ENCODE measurements around the gene DHFR.
"Not testable (repeated sequence)": the region's sequence is repeated elsewhere in the genome, so short reads cannot be mapped to it uniquely, and the experiment has no call there.

DHFR gene

DNA sequence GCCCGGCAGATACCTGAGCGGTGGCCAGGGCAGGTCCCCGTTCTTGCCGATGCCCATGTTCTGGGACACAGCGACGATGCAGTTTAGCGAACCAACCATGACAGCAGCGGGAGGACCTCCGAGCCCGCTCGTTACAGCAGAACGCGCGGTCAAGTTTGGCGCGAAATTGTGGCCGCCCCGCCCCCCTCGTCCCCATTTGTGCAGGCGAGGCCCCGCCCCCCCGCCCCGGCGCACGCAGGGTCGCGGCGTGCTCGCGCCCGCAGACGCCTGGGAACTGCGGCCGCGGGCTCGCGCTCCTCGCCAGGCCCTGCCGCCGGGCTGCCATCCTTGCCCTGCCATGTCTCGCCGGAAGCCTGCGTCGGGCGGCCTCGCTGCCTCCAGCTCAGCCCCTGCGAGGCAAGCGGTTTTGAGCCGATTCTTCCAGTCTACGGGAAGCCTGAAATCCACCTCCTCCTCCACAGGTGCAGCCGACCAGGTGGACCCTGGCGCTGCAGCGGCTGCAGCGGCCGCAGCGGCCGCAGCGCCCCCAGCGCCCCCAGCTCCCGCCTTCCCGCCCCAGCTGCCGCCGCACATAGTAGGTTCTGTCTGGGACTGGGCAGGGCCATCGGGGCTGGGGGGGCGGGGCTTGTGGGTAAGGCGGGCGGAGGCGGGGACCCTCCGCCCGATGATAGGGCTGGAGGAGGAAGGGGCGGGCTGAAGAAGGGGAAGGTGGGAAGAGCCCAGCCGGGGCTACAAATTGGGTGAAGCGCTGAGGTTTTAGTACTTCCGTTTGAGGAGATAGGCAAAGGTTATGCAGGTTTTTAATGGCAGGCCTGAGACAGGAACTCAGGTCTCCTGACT lies at the start of gene DHFR, which contains the start of gene MSH3:
Gene DHFR (minus strand): TSS at position 593 of the 840 bp plus-strand sequence. CDS start 494 bp downstream, at position 99.
Gene MSH3 (plus strand): TSS at position 262 of the 840 bp plus-strand sequence. CDS start 76 bp downstream, at position 338.
- peak; percentile 56 to 57 for ATAC-seq

DNA sequence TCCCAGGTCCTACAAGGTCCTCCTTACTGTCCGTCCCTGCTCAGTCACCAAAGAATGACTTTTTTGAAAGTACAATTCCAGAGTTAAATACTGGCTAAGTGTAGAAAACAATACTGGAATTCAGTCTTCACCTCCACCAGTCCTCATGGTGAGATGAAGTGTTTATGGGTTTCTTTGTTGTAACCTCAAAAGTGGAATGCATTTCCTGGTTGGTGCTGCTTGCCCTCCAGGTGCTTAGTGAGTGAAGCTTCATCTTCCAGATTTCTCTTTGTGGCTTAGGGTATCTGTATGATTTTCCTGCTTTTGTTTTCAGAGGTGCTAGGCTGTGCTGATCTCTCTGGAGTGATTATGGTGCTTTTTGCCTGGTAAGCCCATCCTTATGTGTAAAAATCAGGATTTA lies 49.4 kb upstream of the DHFR start:
- no peak for ATAC-seq

DNA sequence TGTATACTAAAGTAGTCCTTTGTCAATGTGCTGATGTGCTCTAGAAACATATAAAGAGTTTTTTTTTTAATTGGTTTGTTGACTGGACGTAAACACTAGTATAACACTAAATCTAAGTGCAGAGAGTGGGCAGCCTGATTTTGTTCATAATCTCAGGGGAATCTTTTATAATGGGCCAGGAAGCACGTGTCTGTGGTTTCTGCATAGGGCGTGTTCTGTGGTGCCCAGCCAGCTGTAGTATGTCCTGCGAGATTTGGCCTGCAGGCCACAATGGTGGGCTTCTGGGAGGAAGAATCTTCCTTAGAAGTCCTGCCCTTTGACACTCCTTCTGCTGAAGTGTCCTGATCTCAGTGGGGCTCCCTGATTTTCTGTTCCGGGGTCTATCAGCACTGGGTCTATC lies 49.0 kb upstream of the DHFR start:
- no peak for ATAC-seq

DNA sequence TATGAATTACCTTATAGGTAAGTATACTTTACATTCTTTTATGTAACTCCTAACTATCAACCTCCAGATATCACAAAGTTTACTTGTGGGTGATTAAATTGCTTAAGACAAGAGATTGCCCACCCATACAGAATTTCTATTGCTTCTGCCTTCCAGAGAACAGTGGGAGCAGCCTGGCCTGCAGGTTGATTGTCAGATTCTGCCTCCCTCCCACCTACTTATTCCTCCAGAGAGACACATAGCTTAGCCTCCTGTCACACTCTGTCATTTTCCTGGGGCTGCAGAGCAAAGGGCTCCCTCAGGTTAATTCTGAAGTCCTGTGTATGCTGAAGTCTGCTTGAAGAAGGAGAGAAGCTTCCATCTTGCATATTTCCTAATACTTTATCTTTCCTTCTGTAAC lies 48.5 kb upstream of the DHFR start:
- no peak for ATAC-seq

DNA sequence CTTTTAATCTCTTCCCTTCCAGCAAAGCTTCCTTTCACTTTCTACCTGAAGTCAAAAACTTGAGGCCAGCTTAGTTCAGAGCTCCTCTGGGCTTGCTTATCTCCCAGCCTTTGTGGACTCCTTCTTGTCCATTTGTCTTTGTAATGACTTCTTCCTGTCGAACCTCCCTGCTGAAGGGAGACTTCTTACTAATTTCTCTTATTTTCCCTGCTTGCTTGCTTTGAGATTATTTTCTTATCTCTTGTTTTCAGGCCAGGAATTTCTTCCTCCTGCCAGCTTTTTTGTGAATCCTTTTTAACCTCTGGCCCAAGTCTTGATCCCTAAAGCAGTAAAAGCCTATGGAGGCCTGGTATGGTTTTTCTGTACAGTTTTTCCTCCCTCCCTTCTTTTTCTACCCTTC lies 46.8 kb upstream of the DHFR start:
- ATAC-seq, result no peak

DNA sequence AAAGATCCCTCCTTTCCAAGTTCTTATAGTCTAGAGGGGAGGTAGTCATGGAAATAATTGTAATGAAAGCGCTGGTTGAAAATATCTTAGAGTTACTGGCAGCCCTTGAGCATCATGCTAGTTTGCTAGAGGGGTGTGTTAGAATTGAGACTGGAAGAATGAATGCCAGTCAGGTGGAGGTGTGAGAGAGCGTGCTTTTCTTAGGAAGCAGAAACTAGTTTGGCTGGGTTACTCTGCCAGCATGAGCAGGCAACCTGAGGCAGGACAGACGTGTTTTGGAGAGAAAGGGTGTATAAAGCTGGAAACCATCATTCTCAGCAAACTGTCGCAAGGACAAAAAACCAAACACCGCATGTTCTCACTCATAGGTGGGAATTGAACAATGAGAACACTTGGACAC lies 43.6 kb upstream of the DHFR start:
- ATAC-seq, result no peak

DNA sequence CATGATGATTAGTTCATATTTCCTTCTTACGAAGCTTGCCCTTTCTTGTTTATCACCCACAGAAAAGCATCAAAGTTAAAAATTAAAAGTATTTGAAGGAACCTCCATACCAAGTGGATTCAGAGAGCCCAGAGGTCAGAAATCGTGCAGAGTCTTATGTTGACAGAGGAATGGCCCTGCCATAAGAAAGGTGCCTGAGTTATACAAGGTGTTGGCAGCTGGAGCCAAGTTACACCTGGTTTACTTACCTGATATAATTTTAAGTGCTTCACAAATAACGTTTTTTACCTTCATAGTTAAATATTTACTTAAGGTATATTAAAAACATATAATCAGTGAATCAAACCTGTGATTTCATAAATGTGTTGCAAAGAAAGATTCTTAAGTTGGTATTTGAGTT lies 42.3 kb upstream of the DHFR start:
- ATAC-seq, result no peak

DNA sequence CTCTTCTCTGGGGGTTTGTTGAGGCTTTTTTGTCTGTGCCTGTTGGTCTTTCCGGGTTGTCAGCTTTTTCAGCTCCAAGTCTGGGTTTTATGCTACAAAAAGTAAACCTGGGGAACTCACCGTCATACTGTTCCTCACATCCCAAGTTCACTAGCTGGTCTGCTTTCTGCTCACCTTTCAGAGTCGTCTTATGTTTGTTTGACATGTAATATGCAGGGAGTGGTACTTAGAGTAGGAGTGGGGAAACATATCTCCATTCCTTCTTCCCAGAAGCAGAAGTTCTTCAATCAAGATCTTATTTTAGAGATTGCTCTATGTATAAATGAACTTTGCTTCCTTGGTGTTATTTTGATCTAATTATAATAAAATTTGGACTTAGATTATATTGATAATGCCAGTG lies 41.7 kb upstream of the DHFR start:
- ATAC-seq, result no peak

DNA sequence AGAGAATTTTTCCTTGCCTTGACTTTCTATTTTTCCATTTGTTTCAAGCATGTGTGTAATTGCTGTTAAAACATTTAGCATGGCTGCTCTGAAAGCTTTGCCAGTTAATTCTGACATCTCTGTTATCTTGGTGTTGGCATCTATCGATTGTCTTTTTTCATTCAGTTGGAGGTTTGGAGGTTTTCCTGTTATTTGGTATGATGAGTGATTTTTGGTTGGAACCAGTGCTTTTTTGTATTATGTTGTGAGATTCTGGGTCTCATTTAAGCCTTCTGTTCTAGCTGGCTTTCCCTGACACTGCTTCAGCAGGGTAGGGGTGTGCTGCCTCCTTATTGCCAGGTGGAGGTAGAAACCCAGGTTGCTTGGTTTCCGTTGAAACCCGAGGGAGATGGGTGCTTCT lies 40.9 kb upstream of the DHFR start:
- no peak for ATAC-seq

DNA sequence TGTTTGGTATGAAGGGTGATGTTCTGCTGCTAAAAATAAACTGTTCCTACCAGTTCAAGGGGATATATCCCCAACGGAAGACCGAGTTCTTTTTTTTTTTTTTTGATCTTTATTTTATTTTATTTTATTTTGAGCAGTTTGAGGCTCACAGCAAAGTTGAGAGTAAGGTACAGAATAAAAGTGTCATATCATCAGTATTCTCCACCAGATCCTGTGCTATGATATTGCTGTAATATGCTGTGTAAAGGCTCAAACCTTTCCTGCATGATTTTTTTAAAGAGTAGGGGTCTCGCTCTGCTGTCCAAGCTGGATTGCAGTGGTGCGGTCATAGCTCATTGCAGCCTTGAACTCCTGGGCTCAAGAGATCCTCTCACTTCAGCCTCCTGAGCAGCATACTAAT lies 34.8 kb upstream of the DHFR start:
- ATAC-seq, result no peak

DNA sequence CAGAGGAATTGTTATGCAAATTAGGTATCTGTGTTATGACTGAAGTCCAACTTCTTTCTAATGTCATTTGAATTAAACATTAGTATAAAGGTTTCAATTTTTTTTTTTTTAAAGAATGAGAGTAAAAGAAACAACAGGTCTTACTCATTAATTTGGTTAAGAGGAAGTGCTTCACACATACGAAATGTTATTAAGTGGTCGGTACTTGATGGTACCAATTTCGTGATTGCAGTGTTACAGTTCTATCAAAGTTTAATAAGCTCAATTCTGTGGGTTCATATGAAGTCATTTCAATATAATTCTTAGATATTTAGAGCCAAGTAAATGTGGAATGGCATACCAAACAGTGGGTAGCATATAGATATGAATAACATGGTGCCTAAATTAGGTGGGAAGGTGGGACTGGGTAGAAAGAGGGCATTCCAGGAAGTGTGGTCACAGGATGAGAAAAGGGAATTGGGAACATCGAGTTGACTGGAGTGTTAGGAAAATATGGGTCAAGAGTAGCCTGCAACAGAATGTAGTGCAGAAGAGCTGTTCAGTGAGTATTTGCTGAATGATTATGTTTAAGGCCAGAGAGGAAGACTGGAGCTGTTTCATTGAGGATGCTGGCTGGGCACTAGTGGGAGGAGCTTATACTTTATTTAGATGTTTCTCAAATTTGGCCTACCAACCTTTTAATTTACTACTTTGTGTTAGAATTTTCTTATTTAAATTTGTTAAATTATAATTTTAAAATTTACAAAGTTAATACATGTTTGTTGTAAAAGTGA lies 34.1 kb upstream of the DHFR start:
- ATAC-seq, result peak in 1 of 2 donors; percentile 62

DNA sequence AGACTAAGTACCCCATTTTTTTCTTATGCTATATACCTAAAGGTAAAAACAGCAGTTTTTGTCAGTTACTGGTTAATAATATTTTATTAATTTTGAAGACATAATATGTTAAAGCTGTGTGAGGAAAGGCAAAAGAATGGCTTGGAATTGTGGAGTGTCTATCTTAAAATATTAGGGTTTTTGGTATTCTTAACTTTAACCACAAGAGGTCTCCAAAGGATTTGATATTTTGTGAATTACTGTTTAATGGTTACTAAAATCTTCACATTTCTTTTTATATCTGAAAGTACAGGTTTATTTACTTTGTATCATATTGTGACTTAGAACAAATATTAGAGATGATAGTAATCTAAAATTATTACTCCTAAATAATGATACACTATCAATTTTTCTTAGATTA lies 32.0 kb upstream of the DHFR start:
- no peak for ATAC-seq

DNA sequence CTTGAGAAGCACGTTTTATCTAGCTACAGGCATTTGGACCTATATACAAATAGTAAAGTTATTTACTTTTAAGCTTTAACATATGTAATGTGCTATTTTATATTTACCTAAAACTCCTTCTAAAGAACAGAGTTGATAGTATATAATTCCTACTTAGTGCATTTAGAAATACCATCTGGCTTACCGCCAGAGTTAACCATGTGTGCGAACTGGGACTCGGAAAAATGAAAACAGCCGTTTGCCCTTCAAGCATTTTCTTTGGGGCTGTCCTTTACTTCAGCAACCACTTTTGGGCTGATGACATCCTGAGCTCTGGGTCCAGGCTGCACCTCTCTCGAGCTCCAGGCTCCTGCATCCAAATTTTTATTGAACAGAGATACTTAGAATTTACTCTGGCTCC lies 21.9 kb upstream of the DHFR start:
- no peak for ATAC-seq

DNA sequence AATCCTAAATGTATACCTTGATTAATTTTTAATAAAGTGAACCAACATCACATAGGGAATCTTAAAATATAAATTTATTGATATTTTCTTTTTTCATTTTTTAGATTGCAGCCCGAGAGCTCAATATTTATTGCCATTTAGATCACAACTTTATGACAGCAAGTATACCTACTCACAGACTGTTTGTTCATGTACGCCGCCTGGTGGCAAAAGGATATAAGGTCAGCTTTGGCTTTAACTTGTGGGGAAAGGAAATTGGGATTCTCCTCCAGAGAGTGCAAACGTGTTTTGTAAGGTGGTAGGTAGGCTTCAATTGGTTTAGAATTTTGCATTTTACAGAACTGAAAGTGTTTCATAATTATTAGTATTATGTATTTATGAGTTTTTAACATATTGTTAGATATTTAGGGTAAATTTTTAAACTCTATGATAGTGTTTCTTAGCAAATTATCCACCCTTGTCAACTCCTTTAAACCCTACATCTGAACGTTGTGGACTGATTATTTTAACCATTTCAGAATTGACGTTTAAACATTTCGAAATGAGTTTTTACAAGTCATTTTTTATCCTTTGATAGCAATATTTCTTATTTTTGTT lies 17.5 kb upstream of the DHFR start:
- ATAC-seq, result peak; percentile 62 to 64

DNA sequence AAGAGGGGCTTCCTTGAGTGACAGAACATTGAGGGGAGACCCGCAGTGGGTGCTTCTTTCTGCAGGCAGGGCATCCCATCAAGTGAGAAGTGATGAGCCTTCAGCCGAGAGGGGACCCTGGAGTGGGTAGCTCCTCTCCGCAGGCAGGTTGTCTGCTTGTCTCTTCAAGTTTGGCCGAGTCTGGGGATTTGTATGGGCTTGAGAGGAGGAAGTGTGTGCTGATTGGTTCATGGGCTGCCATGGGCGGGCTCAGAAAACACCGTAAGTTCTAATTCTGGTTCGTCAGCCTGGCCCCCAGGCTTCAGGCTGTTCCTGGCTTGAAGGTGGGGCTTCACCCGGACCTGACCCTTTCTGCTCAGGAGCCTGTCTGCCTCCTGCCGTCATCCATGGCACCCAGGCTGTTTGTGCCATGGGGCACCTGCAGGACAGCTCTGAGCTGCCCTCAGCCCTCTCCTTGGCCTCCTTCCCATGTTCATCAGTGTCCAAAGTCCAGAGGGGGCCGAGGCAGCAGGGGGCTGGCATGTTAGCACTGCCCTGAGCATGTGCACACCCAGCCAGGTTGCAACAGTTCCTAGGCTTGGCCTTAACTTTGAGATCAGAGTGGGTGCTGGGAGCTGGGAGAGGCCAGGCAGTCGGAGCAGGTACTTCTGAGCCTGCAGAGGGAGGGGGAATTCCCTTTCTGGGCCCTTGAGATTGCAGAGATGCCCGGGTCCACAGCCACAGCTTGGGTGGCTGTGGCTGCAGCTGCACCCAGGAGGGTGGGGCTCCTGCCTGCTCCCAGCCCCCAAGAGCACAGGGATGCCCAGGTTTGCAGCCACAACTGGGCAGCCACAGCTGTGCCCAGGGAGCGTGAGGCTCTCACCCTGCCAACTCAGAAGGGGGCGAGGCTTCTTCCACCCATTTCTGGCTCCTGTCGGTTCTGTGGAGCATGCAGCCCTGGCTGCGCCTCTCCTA lies 13.5 kb upstream of the DHFR start:
- ATAC-seq, result peak; percentile 25 to 30

DNA sequence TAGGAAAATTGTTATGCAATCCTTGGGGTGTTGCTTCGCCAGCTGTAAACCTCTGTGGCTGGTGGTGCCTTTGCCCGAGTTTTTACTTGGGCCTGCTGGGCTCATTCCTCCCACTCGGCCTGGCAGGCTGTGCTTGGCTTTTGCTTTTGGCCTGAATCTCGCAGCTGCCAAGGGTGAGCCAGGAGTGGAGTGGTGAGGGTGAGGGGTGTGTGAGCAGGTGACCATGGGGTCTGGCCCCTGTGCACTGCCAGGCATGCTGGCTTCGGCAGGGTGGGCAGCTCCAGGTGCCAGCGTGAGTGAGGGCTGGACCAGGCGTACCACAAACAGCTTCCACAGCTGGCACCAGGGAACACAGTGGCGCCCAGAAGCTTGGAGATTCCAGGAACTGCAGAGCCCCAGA lies 12.6 kb upstream of the DHFR start:
- no peak for ATAC-seq

DNA sequence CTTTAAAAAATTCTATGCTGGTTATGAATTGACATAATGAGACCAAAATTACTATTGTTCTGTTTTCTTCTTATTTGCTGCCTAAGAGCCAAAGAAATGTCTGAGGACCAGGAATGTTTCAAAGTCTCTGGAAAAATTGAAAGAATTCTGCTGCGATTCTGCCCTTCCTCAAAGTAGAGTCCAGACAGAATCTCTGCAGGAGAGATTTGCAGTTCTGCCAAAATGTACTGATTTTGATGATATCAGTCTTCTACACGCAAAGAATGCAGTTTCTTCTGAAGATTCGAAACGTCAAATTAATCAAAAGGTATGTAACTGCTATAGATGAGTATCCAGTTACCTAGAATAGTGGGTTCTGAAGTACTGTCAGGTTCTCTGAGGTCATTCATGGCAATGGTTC lies 10.3 kb upstream of the DHFR start:
- ATAC-seq, result no peak

DNA sequence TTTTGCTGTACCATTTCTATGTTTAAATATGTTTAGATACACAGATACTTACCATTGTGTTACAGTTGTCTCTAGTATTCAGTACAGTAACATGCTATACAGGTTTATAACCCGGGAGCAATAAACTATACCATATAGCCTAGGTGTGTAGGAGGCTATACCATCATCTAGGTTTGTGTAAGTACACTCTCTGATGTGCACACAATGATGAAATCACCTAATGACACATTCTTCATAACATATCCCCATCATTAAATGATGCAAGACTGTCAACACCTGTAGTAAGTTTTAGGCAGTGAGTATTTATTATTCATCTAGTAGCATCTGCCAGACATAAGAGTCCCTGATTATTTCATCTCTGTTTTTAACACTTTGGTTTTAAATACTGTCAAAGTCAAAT lies 7.3 kb upstream of the DHFR start:
- peak in 1 of 2 donors; percentile 87 for ATAC-seq

DNA sequence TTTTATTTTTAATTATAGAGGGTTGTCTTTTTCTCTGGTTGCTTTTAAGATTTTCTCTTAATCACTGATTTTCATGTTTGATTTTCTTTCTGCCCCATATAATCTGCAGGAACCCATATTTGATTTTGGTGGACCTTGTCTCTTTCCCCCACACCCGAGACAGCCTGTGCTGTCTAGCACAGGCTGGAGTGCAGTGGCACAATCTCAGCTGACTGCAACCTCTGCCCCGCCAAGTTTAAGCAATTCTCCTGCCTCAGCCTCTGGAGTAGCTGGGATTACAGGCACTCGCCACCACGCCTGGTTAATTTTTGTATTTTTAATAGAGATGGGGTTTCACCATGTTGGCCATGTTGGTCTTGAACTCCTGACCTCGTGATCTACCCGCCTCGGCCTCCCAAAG lies 5.9 kb upstream of the DHFR start:
- not testable (repeated sequence) for ATAC-seq

DNA sequence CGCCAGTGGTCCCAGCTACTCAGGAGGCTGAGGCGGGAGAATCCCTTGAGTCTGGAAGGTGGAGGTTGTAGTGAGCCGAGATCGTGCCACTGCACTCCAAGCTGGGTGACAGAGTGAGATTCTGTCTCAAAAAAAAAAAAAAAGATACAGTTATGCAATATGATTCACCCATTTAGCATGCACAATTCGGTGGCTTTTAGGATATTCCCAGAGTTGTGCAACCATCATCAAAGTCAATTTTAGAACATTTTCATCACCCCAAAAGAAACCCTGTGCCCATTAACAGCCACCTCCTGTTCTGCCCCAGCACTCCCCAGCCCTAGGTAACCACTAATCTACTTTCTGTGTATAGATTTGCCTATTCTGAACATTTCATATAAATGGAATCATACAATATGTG lies 4.3 kb upstream of the DHFR start:
- no peak for ATAC-seq

DNA sequence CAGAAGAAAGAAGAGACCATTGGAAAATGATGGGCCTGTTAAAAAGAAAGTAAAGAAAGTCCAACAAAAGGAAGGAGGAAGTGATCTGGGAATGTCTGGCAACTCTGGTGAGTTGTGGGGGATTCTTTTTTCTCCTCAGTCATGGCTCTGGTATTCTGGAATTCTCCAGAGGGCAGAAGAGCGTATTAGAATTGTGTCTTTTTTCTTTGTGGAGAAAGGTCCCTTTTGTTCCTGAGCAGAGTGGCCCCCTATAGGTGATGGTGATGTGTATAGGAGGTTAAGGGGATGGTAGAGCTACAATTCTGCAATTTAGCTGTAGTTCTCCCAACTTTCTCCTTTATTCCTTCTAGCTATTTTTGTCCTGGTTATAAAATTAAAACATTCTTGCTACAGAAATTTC lies 1.6 kb upstream of the DHFR start:
- no peak for ATAC-seq

DNA sequence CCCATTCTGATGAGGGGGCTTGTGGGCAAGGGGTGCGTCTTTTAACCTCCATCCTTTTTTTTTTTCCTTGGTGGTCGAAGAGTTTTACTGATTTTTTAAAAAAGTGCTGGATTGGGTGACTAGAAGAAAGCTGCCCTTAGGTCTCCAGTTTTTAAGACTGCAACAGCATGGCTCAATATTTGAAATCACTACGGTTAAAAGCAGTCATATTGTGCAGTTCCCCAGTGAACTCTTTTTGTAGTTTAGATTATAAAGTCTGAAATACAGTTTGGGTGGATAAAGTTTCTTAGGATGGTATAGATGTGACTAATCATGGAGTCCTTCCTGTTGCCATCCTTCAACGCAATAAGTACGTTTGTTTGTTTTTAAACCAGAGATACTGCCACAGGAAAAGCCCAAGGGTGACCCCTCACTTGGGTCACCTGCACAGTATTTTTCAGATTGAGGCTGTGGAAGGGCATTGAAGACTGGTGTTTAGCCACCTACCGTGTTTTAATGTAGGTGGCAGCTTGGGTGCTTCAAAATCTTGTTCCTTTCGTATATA lies 520 bp upstream of the DHFR start:
- no peak for ATAC-seq
